OCI-LY1 (cell line): ENCODE data around the gene XPA.

ENCODE experiments used
- CTCF ChIP-seq: fragments of 200-600 bp; sonication (generic), shearing (Covaris generic); IDR thresholded peaks from 2 replicates; pipeline ENCODE4 v1.5.1; 2017; ENCODE audit warnings: mild to moderate bottlenecking, antibody characterized with exemption, low read length, moderate library complexity, mixed read lengths
- EZH2 ChIP-seq: fragments of 200-600 bp; sonication (generic), shearing (Covaris generic); IDR thresholded peaks from 2 replicates; pipeline ENCODE4 v1.8.0; 2017; ENCODE audit warnings: borderline replicate concordance, mixed run types, mild to moderate bottlenecking, antibody characterized with exemption, low read length, moderate library complexity, mixed read lengths

- TF ChIP-seq CTCF (no peak), EZH2 (no peak)
Measured at GRCh38 chr9:97665742-97666141, 31.4 kb downstream of the XPA start.
